Measurements from ENCODE around the gene ENPP6. TPM values are rescaled to one million over a fixed set of nuclear protein-coding genes. Genes with fewer than 3 reads are reported as not detected.

Gene ENPP6
- total RNA-seq, 1 experiment from 2014 or later: not detected

- no peak for DNase-seq (ENCODE audit: low spot score)
- no peak overlapping the region for H3K27ac ChIP-seq (ENCODE audit: low read depth, low read length, poor library complexity, severe bottlenecking)
- no peaks in the 10 kb centered on the region for H3K9me3 ChIP-seq (ENCODE audit: low read depth, low read length, poor library complexity, severe bottlenecking)
- peaks cover 24% of the 10 kb centered on the region for H3K4me1 ChIP-seq (ENCODE audit: insufficient read depth, low read length, poor library complexity, severe bottlenecking)
- TF ChIP-seq CTCF (conservative IDR thresholded peaks at IDR 0.05; ENCODE audit: low read depth, low read length) (no peak), EZH2 (IDR thresholded peaks at IDR 0.05; ENCODE audit: borderline replicate concordance, low read depth, low read length, poor library complexity, severe bottlenecking) (no peak)
- ChIA-PET POLR2A (ENCODE audit: low non-redundant PET) (no interaction called here), CTCF (no interaction called here)
- no peak overlapping the region for H3K4me3 ChIP-seq (ENCODE audit: low read depth, low read length, poor library complexity, severe bottlenecking)
- intact Hi-C loops (cut with micrococcal nuclease; ENCODE audit: unreplicated experiment): no loop called here
- BruUV-seq (replicated peaks): no TSS peak
- H3K27me3 ChIP-seq (replicated peaks; ENCODE audit: insufficient read depth, low read depth, low read length, poor library complexity): no peaks in the 10 kb centered on the region
- H3K36me3 ChIP-seq (ENCODE audit: insufficient read depth, low read length, poor library complexity, severe bottlenecking): no peaks in the 10 kb centered on the region
Observed at GRCh38 chr4:184145596-184145995, 72.1 kb downstream of the ENPP6 start.

GRCh38 chr4:184143770-184144564 lies 73.7 kb downstream of the ENPP6 start:
- POLR2A ChIA-PET (ENCODE audit: low non-redundant PET): no interaction called here

More at GRCh38 chr4:184143770-184144564, 73.7 kb downstream of the ENPP6 start:
- Histone ChIP-seq H3K9me3 (ENCODE audit: low read depth, low read length, poor library complexity, severe bottlenecking) (no peaks in the 10 kb centered on the region), H3K36me3 (ENCODE audit: insufficient read depth, low read length, poor library complexity, severe bottlenecking) (no peaks in the 10 kb centered on the region), H3K27me3 (replicated peaks; ENCODE audit: insufficient read depth, low read depth, low read length, poor library complexity) (no peaks in the 10 kb centered on the region), H3K4me3 (ENCODE audit: low read depth, low read length, poor library complexity, severe bottlenecking) (no peak overlapping the region), H3K27ac (ENCODE audit: low read depth, low read length, poor library complexity, severe bottlenecking) (no peak overlapping the region), H3K4me1 (ENCODE audit: insufficient read depth, low read length, poor library complexity, severe bottlenecking) (peaks cover 18% of the 10 kb centered on the region)
- DNase-seq (ENCODE audit: low spot score): no peak
- intact Hi-C loops (cut with micrococcal nuclease; ENCODE audit: unreplicated experiment): no loop called here
- BruUV-seq (replicated peaks): no TSS peak
- no peak for TF ChIP-seq CTCF (conservative IDR thresholded peaks at IDR 0.05; ENCODE audit: low read depth, low read length)
- TF ChIP-seq EZH2 (IDR thresholded peaks at IDR 0.05; ENCODE audit: borderline replicate concordance, low read depth, low read length, poor library complexity, severe bottlenecking): no peak
- CTCF ChIA-PET: interaction anchor here (0.7 kb wide), 1 partner anchor 266 kb away, joined by 3 read pairs; no protein-coding TSS in a partner anchor
